Activated T-cell treated with anti-CD3 and anti-CD28 coated beads for 24 hours (primary cell): ENCODE results near the gene HOXD10.

Experiments used
- DNase-seq: peaks from one replicate; pipeline ENCODE4 v3.0.0-alpha.2; 2020; ENCODE audit warnings: low read depth

The HOXD10 gene

DNA sequence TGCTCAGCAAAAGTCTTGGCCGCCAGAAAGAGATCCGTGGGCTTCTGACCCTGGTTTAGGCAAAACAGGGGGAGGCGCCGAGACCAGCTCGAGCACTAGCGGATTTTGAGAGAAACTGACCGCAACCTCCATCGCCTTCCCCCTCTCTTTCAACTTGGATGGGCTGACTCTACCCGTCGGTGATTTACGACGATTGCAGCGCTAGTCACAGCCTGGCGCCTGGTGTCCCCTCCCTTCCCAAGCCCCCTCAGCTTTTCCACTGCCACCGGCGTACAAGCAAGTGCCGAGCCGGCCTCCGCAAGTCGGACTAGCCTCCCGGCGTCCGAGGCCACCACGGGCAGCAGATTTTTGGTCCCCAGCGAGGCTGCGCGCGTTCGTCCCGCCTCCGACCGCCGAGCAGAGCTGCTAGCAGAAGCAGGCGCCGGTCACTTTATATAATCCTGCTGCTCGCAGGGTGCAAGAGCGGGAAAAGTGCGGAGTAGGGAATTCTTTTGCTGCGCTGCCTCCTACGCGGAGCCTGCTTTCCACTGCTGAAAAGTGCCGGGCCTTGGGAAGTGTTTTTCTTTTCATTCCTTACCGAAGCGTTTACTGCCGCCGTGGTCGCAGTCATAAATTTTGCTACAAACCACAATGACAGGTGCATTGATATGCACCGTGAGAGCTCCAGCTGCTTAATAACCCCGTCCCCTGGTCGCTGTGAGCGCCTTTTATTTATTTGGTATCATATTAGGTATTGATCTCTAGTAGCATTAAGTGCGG lies 48.2 kb downstream of the HOXD10 start:
- DNase-seq, result no peak

DNA sequence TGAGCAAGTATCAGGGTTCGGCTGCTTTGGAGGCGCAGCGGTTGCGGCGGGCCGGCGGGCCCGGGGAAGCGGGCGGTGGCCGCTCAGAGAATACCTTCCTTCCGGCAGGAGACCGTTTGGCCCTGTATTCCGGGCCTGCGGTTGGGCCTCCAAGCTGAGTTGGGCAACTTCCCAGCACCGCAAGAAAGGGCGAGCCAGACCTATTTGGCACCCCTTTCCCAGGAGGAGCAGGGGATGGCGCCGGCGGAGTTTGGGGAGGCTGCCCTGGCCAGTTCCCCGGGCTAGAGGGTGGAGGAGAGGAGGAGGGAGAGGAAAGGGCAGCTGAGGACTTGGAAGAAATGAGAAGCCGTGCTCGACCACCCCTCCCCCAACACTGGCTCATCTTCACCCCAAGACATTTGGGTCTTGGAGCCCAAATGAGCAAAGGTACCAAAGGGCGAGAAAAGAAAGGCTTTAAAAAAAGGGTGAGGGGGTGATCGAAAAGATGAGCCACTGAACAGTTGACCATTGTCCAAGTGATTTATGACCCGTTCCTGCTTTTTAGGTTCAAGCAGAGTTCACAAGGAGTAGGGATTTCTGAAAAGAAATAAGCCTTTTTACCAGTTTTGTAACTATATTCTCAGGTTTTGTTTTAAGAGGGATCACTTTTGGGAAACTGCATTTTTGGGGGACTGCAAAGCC lies 48.9 kb downstream of the HOXD10 start:
- no peak for DNase-seq

- no peak for DNase-seq
These were observed 49.7 kb downstream of the HOXD10 start for GRCh38 chr2:176166272-176166671.

- DNase-seq, result no peak
These were observed 50.8 kb downstream of the HOXD10 start for GRCh38 chr2:176167398-176167797.

GRCh38 chr2:176169181-176169580 lies 52.6 kb downstream of the HOXD10 start:
- DNase-seq, result no peak
